SK-N-SH treated with all-trans-retinoic acid at 6 μM for 48 hours (cell line): ENCODE results near the gene TCEA2.

Experiments used
- GLIS3 ChIP-seq: fragments of 250-450 bp; sonication (Bioruptor Pico); IDR thresholded peaks from 2 replicates; pipeline ENCODE4 v1.5.0; 2020; ENCODE audit warnings: mild to moderate bottlenecking, moderate library complexity
- OSR1 ChIP-seq: fragments of 250-450 bp; sonication (Bioruptor Pico); IDR thresholded peaks from 2 replicates; pipeline ENCODE4 v1.8.0; 2022; ENCODE audit warnings: moderate library complexity, mild to moderate bottlenecking, inconsistent platforms
- POU6F1 ChIP-seq: fragments of 250-450 bp; sonication (Bioruptor Pico); IDR thresholded peaks from 2 replicates; pipeline ENCODE4 v1.8.0; 2021; ENCODE audit warnings: low read depth, mild to moderate bottlenecking, moderate library complexity, borderline replicate concordance
- ZFP30 ChIP-seq: fragments of 450-650 bp; formaldehyde crosslinking; IDR thresholded peaks from 2 replicates; pipeline ENCODE4 v1.5.0; 2022; ENCODE audit warnings: mild to moderate bottlenecking, moderate library complexity

GRCh38 chr20:64051561-64052325 is 11.3 kb upstream of the TCEA2 start:
- TF ChIP-seq ZFP30 (CRISPR knock-in tag) (no peak), OSR1 (CRISPR knock-in tag) (no peak), POU6F1 (no peak), GLIS3 (CRISPR knock-in tag) (no peak)
